ENCODE results near the gene MYL12B. TPM values are rescaled to one million over a fixed set of nuclear protein-coding genes. Genes with fewer than 3 reads are reported as not detected.
"Not testable (repeated sequence)": the region's sequence is repeated elsewhere in the genome, so short reads cannot be mapped to it uniquely, and the experiment has no call there.

MYL12B gene
- total RNA-seq, 1 donor from 2014 or later: 186 TPM

DNA sequence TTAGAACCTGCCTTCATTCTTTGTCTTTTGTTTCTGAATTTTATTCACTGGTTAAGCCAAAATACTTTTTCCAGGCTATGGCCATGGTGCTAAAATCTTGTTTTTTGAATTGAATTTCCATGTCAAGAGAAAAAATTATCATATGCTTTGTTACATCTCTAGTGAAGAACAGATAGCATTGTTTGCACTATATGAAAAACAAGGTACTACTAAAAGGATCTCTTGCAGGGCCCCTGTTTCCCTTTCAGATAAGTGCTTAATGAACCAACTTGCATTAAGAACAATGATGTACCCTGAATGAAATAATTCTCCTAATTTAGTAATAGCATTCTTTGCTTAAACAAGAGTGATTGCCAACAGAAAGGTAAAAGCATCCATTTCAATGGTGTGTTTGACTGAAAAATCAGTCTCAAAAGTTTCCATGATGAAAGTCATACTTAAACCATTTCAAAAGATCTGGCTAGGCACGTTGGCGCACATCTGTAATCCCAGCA is 4.3 kb upstream of the MYL12B start:
- DNase-seq (ENCODE audit: low spot score in 2 of 2) (no peak), FAIRE-seq (no peak)

GRCh38 chr18:3260995-3261372 is 949 bp upstream of the MYL12B start:
- no peak for FAIRE-seq
- no peak for DNase-seq (ENCODE audit: low spot score in 2 of 2)

DNA sequence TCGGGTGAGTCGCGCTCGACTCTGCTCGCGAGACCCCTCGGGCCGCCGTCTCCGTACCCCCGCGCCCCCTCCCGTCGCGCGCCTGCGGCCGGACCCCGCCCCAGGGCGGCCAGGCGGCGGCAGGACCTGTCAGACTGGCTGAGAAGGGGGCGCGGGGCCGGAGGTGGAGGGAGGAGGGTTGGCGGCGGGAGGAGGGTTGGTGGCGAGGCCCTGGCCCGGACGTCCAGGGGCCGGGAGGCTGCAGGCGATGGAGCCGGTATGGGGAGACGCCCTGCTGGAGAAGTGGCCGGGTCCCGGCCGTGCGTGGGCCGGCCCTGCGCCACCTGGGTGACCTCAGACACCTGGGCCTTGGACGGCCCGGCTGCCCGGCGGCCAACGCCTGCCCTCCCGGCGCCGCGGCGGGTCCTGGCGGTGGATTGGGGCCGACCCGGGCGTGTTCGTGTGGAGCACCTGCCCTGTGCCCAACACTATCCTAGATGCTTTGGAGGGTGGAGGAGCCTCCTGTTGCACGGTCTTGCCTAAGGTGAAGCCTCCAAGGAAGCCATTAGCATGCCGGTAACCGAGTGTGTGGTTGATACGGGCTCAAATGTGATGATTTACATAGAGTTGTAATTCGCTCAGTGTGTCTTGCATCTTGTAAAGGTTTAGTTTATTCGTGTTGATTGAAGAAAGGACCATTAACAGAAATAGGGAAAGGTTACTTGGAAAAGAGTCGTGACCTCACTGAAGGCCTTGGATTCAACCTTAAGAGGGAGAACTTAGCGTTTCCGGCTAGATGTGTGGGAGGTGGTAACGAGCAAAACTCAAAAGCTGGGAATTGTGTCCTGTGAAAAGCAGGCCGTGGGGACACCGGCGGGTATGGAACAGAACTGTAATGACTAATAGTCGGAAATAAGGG is 550 bp downstream of the MYL12B start:
- no peak for DNase-seq (ENCODE audit: low spot score in 2 of 2)
- no peak for FAIRE-seq

DNA sequence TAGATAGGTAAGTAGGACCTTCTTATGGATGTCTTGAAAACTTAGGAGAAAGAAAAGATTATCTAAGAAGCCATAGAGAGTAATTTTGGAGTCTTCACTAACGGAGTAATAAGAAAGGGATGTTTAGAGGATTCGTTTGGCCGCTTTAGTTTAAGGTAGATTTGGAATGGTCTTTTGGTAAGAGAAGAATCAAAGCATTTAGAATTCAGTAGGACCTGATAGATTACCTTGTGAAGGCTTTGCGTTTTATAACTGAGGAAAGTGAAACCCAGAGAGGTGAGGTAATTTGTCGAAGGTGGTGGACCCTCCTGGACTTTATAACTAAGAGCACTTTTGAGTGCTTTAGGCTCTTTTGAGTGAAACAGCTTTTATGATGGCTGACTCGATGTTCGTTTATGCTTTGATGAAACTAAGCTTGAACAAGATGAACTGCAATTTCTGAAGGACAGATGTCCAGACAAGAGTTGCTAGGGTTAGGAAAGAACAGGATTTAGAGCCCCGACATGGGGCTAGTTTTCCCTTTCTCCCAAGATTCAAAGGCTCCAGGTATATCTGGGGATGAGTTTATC is 1.3 kb downstream of the MYL12B start:
- FAIRE-seq (no peak), DNase-seq (ENCODE audit: low spot score in 2 of 2) (no peak)

GRCh38 chr18:3264362-3264761 is 2.4 kb downstream of the MYL12B start:
- DNase-seq (ENCODE audit: low spot score in 2 of 2) (no peak), FAIRE-seq (no peak)

DNA sequence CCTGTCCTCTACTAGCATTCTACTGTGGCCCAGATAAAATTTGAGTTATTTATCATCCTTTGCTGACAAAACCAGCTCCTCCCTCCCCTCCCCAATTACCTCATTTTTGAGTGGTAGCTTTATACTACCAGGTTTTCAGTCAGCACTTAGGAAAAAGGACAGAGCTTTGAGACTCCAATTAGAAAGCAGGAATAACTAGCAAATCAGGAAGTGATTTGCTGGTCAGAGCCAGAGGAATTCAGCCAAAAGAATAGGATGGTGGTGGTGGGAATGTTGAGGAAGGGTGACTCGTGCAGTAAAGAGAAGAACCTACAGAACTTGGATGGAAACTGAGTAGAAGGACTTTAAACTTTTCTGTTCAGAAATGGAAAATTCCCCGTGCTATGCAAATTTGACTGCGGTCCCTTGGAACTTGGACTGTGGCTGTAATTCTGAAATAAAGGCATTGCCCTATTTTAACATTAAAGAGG is 3.7 kb downstream of the MYL12B start:
- FAIRE-seq (no peak), DNase-seq (ENCODE audit: low spot score in 2 of 2) (no peak)

DNA sequence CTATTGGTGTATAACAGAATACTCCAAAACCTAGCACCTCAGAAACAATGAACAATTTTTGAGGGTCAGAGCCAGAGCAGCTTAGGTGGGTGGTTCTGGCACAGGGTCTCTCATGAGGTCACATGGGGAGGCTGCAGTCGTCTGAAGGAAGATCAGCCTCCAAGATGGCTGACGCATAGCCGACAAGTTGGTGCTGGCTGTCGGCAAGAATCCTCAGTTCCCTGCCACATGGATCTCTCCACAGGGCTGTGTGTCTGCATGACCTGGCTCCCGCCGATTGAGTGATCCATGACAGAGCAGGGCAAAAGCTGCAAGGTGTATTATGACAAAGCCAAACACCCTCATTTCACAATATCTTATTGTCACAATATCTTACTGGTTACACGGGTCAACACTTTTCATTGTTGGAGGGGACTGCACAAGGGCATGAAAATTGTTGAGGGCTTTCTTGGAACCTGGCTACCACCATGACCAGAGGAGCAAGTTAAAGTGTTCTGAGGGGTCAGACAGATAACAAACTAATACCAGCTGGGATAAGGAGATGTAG is 4.2 kb downstream of the MYL12B start:
- DNase-seq (ENCODE audit: low spot score in 2 of 2): no peak
- no peak for FAIRE-seq

DNA sequence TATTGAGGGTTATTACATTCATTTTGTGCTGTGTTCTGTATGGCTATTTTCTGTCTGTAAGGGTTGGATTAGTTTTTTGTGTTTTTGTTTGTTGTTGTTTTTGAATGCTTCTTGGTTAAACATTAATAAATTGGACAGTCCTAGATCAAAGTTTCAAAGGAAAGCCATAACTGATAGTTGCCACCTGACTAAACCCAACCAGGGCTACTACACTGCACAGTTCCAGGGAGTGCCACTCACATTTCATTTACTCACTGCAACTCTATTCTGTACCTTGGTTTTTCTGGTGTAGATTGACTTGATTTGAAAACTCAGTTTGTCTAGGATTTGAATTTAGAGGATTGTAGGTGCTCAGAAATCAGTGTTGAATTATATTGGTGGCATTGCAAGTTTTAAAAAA is 6.4 kb downstream of the MYL12B start:
- no peak for FAIRE-seq
- DNase-seq (ENCODE audit: low spot score in 2 of 2): no peak

DNA sequence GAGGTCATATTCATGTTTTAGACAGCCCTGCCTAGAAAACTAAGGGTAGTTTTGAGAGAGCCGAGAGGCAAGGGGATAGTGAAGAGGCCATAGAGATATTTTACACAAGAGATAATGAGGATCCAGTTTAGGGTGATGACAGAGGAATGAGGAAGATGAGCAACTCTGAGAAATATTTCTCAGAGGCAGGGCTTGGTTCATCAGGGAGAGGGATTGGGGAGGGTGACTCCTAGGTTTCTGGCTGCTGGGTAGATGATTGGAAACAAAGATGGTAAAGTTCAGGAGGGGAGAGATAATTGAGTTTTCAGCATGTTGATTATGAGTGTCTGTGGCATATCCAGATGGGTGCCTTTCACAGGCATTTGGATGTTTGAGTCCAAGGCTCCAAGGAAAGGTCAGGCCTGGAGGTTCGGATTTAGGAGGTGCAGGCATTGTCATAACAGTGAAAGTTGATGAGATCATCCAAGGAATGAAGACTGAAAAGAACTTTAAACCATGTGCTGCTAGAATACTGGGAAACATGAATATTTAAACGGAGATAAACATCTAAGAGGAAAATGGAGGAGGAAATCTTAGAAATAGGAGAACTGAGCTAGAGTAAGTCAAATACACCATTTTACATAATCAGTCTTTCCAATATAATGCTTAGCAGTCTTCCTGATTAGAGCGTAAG is 7.4 kb downstream of the MYL12B start:
- DNase-seq (ENCODE audit: low spot score in 2 of 2): no peak

DNA sequence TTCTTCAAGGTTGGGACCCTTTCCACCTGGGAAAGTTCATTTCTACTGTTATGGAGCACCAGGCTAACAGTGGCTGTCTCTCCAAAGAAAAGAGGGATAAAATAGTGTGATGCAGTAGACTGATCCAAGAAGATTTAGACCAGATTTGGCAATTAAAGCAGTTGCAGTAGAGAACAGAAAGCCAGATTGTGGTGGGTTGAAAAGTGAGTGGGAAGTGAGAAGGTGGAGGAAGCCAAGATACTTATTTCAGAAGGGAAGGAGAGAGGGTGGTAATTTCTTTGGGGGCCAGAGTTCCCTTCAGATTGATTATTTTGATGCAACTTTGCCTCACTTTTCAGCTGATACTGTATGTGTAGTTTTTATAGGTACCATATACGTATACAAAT is 8.0 kb downstream of the MYL12B start:
- DNase-seq (ENCODE audit: low spot score in 2 of 2): no peak
- no peak for FAIRE-seq

More for the DNA sequence above, 7.4 kb downstream of the MYL12B start:
- no peak for FAIRE-seq

GRCh38 chr18:3273042-3273441 is 11.1 kb downstream of the MYL12B start:
- no peak for FAIRE-seq
- DNase-seq (ENCODE audit: low spot score in 2 of 2): no peak

DNA sequence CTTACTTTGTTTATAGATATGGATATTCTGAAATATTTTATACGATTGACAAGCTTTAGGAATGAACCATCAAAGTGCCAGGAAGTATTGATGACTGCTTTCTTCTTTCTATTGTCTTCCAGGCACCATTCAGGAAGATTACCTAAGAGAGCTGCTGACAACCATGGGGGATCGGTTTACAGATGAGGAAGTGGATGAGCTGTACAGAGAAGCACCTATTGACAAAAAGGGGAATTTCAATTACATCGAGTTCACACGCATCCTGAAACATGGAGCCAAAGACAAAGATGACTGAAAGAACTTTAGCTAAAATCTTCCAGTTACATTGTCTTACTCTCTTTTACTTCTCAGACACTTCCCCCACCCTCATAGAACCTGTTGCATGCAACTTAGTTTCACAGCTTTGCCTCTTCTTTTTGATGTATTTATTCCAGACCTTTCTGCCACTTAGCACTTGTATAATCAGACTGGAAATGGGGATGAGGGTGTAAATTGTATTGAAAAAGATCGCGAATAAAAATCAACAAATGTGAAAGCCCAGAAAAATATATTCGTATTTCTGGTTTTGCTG is 15.8 kb downstream of the MYL12B start:
- not testable (repeated sequence) for FAIRE-seq; DNase-seq (ENCODE audit: low spot score in 2 of 2)

- FAIRE-seq (no peak), DNase-seq (ENCODE audit: low spot score in 2 of 2) (no peak)
Observed at GRCh38 chr18:3279201-3280185, 17.6 kb downstream of the MYL12B start.

DNA sequence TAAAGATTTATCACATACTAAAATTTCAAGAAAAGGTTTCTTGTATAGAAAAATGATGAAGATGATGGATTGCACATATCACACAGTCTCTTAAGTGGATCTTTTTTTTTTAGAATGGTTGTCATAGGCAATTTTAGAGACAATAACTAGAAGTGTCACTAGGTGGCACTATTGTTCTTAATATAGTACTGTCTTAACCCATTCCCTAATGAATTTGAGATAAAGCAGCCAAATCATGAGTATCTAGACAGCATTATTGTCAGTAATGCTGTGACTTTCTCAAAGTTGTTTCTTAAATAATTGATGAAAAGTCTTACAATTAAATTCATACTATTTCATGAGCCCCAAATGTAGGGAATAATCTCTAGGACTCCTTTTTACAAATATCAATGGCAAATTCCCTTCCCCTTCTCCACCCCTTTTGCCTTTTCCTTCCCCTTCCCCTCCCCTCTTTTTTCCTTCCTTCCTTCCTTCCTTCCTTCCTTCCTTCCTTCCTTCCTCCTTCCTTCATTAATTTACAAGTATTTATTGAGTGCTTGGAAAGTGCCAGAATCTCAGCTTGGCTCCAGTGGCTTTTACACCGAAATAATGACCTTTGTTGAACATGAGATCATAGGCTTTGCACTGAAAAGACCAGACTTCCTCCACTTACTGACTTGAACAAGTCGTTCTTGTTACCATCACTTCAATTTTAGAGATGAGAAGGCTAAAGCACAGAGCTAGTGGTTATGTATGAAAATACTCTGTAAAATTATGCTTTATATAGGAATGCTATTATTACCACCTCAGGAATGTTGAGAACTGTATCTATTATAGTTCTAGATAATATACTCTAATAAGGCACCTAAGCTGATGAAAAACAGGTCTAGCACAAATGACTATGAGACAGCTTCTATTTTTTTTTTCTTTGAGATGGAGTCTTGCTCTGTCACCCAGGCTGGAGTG is 19.8 kb downstream of the MYL12B start:
- DNase-seq (ENCODE audit: low spot score in 2 of 2) (peak; percentile 42 to 65), FAIRE-seq (peak; percentile 91)

DNA sequence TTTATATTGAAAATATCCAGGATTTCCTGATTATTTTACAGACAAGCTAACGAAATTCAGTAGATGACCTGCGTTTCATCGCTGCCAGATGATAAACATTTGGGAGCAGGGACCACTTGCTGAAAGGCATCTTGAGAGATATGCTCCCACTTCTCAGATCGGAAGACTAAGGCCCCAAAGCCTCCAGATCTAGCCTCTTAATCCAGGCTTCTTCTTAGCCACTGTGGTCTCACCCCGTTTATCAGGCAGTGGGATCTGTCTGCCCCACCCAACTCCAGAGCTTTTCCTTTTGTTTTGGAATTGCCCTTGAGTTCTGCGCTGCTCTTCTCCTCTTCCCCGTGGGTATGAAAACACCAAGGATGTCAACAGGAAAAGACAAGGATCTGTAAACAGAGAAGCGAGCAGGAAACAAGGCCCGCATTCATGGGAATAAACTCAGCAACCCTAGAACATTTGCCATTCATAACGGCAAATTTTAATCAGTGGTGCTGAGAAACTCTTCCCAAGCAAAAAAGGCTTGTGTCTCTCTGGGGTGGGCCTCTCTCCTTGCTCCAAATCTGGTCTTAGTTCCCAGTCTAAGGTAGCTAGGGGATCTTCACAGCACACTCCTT is 21.4 kb downstream of the MYL12B start:
- no peak for DNase-seq (ENCODE audit: low spot score in 2 of 2)
- FAIRE-seq: no peak

GRCh38 chr18:3283908-3284307 is 22.0 kb downstream of the MYL12B start:
- DNase-seq (ENCODE audit: low spot score in 2 of 2) (no peak), FAIRE-seq (no peak)

GRCh38 chr18:3284501-3284900 is 22.6 kb downstream of the MYL12B start:
- DNase-seq (ENCODE audit: low spot score in 2 of 2) (no peak), FAIRE-seq (no peak)

DNA sequence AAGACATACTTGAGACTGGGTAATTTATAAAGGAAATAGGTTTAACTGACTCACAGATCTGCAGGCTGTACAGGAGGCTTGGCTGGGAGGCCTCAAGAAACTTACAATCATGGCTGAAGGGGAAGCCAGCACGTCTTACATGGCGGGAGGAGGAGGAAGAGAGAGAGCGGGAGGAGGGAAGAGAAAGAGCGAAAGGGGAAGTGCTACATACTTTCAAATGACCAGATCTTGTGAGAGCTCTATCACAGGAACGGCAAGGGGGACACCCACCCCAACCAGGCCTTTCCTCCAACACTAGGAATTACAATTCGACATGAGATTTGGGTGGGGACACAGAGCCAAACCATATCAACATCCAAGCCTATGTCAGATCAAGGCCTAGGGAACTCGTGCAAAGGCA is 24.2 kb downstream of the MYL12B start:
- FAIRE-seq: no peak
- no peak for DNase-seq (ENCODE audit: low spot score in 2 of 2)
